Natural killer cell (primary cell): ENCODE data around the gene BCL2L14. TPM values are rescaled to one million over a fixed set of nuclear protein-coding genes. Genes with fewer than 3 reads are reported as not detected.

Source experiments
- ATAC-seq, 3 donors: fragments of 150-1000 bp in 2 of 3; fragments of 200-7000 bp in 1 of 3; cut with Tn5 transposase; 1 replicate in 1 of 3; 2 replicates in 2 of 3; pipeline ENCODE4 v1.10.0; 2021; ENCODE audit warnings: mild to moderate bottlenecking in 2 of 3, moderate library complexity in 2 of 3
- DNase-seq, 2 donors: peaks; one replicate each; pipeline versions ENCODE4 v3.0.0 to v3.0.0-alpha.2; 2013 to 2021; ENCODE audit warnings: mixed read lengths in 1 of 2
- H3K27ac ChIP-seq: one replicate; pipeline ENCODE4 v1.5.1; 2013; ENCODE audit warnings: mild to moderate bottlenecking, low read length
- H3K27me3 ChIP-seq: one replicate; pipeline ENCODE4 v1.6.1; 2013; ENCODE audit warnings: low read length; ENCODE audit not compliant: control insufficient read depth, insufficient read depth
- H3K36me3 ChIP-seq: one replicate; pipeline ENCODE4 v1.6.1; 2013; ENCODE audit warnings: low read length; ENCODE audit not compliant: control insufficient read depth, insufficient read depth
- H3K4me1 ChIP-seq: one replicate; pipeline ENCODE4 v1.6.1; 2013; ENCODE audit warnings: low read length; ENCODE audit not compliant: control insufficient read depth, insufficient read depth
- H3K4me3 ChIP-seq: one replicate; pipeline ENCODE4 v1.5.1; 2013; ENCODE audit warnings: low read length
- H3K9me3 ChIP-seq: one replicate; pipeline ENCODE4 v1.6.1; 2013; ENCODE audit warnings: low read length; ENCODE audit not compliant: control insufficient read depth, insufficient read depth
- H3K27ac Mint-ChIP-seq, 2 donors: one replicate each; pipeline ENCODE4 v1.8.0; 2022; ENCODE audit warnings: mild to moderate bottlenecking in 2 of 2, mixed read lengths in 2 of 2, moderate library complexity in 1 of 2
- H3K27me3 Mint-ChIP-seq, 2 donors: one replicate each; pipeline ENCODE4 v1.8.0; 2022; ENCODE audit warnings: low read depth in 2 of 2, mixed read lengths in 2 of 2
- H3K36me3 Mint-ChIP-seq: one replicate; pipeline ENCODE4 v1.8.0; 2022; ENCODE audit warnings: mixed read lengths
- H3K4me1 Mint-ChIP-seq, 2 donors: one replicate each; pipeline ENCODE4 v1.8.0; 2022; ENCODE audit warnings: mixed read lengths in 2 of 2
- H3K4me3 Mint-ChIP-seq: one replicate; pipeline ENCODE4 v1.8.0; 2022; ENCODE audit warnings: mild to moderate bottlenecking, moderate library complexity, mixed read lengths
- H3K9me3 Mint-ChIP-seq, 2 donors: one replicate each; pipeline ENCODE4 v1.8.0; 2022; ENCODE audit warnings: mixed read lengths in 2 of 2
- CTCF ChIP-seq: fragments of 200-600 bp; IDR thresholded peaks from one replicate; pipeline ENCODE4 v1.8.0; 2022; ENCODE audit warnings: antibody characterized with exemption
- WGBS: methylation state at CpG from one replicate; pipeline ENCODE4 v1.1.7; 2013; ENCODE audit warnings: missing lambda C conversion rate; ENCODE audit not compliant: insufficient coverage; 5-methylcytosine and 5-hydroxymethylcytosine counted together
- intact Hi-C: fragments of 100-400 bp; cut with micrococcal nuclease; formaldehyde crosslinking; loops from one replicate; pipeline ENCODE4 v1.14.2; 2022
- total RNA-seq, 4 donors: library from RNA; stranded (reverse); fragments of 120-200 nt in 1 of 4; gene quantifications; one replicate each; pipeline versions ENCODE4 v1.2.3 to v1.2.4, GENCODE V29; 2013 to 2022

BCL2L14 gene
- total RNA-seq, 3 donors from 2014 or later (not counting 1 experiment from before 2014, with no cell fraction given) = 0.49 TPM; not detected in 2

GRCh38 chr12:12024911-12025682 is 45.6 kb upstream of the BCL2L14 start:
- Histone ChIP-seq H3K9me3 (no peaks in the 10 kb centered on the region), H3K36me3 (no peaks in the 10 kb centered on the region), H3K4me1 (peaks cover 10% of the 10 kb centered on the region), H3K27me3 (no peaks in the 10 kb centered on the region), H3K4me3 (no peak overlapping the region), H3K27ac (peak overlapping the region; percentile 50)
- 33% methylated on average over 9 of the region's 10 CpGs for WGBS
- TF ChIP-seq CTCF = no peak
- Mint-ChIP-seq H3K27me3 (peaks cover 27 to 78% of the 10 kb centered on the region in 2 donors), H3K4me1 (peaks cover 0 to 11% of the 10 kb centered on the region in 2 donors), H3K27ac (no peak overlapping the region), H3K4me3 (no peak overlapping the region), H3K9me3 (no peaks in the 10 kb centered on the region), H3K36me3 (no peaks in the 10 kb centered on the region)
- intact Hi-C loops = no loop called here
- ATAC-seq (peak in 2 of 3 donors; percentile 35 to 59), DNase-seq (peak in 1 of 2 donors; percentile 74)

- no peak for TF ChIP-seq CTCF
- H3K4me1 ChIP-seq = peaks cover 10% of the 10 kb centered on the region
- WGBS = 100% methylated on average over 1 of the region's 2 CpGs
- Mint-ChIP-seq H3K27me3 (peaks cover 24 to 70% of the 10 kb centered on the region in 2 donors), H3K27ac (no peak overlapping the region), H3K9me3 (no peaks in the 10 kb centered on the region), H3K36me3 (no peaks in the 10 kb centered on the region), H3K4me1 (peaks cover 0 to 11% of the 10 kb centered on the region in 2 donors), H3K4me3 (no peak overlapping the region)
- no peak overlapping the region for H3K27ac ChIP-seq
- intact Hi-C loops = no loop called here
- no peaks in the 10 kb centered on the region for H3K27me3 ChIP-seq
- DNase-seq = no peak
- H3K36me3 ChIP-seq = no peaks in the 10 kb centered on the region
- no peaks in the 10 kb centered on the region for H3K9me3 ChIP-seq
- H3K4me3 ChIP-seq = no peak overlapping the region
- no peak for ATAC-seq
Observed at GRCh38 chr12:12025799-12026386, 44.8 kb upstream of the BCL2L14 start.

- intact Hi-C loops = no loop called here
- Histone ChIP-seq H3K9me3 (no peaks in the 10 kb centered on the region), H3K4me1 (peaks cover 25% of the 10 kb centered on the region), H3K4me3 (no peak overlapping the region), H3K36me3 (no peaks in the 10 kb centered on the region), H3K27ac (no peak overlapping the region), H3K27me3 (no peaks in the 10 kb centered on the region)
- ATAC-seq (no peak), DNase-seq (no peak)
- TF ChIP-seq CTCF = no peak
- Mint-ChIP-seq H3K9me3 (no peaks in the 10 kb centered on the region), H3K4me3 (no peak overlapping the region), H3K4me1 (peaks cover 19 to 23% of the 10 kb centered on the region in 2 donors), H3K36me3 (no peaks in the 10 kb centered on the region), H3K27me3 (peaks cover 15 to 59% of the 10 kb centered on the region in 2 donors), H3K27ac (no peak overlapping the region)
- WGBS = 80% methylated on average over 11 of the region's 11 CpGs
Observed at GRCh38 chr12:12028668-12029402, 41.9 kb upstream of the BCL2L14 start.
